ENCODE measurements around the gene HOXC9.
"Not testable (repeated sequence)": the region's sequence is repeated elsewhere in the genome, so short reads cannot be mapped to it uniquely, and the experiment has no call there.

HOXC9 gene

GRCh38 chr12:54030442-54030801 lies 30.5 kb downstream of the HOXC9 start:
- DNase-seq: no peak

- DNase-seq: no peak
These were observed 31.0 kb downstream of the HOXC9 start for GRCh38 chr12:54030889-54031471.

- DNase-seq: no peak
These were observed 31.5 kb downstream of the HOXC9 start for GRCh38 chr12:54031480-54031879.

GRCh38 chr12:54032086-54032619 lies 32.2 kb downstream of the HOXC9 start:
- no peak for DNase-seq

- peak; percentile 49 for DNase-seq
These were observed 32.7 kb downstream of the HOXC9 start, which contains the start of gene HOXC5 for GRCh38 chr12:54032627-54033100. Gene HOXC5, plus strand, starts transcription at chr12:54033050. Its CDS starts 73 bp downstream, at chr12:54033123.

GRCh38 chr12:54033106-54033979 lies 33.4 kb downstream of the HOXC9 start:
- DNase-seq: no peak

GRCh38 chr12:54033980-54034784 lies 34.2 kb downstream of the HOXC9 start:
- DNase-seq: no peak

- DNase-seq: no peak
These were observed 34.9 kb downstream of the HOXC9 start for GRCh38 chr12:54034785-54035310.

GRCh38 chr12:54035568-54036264 lies 35.8 kb downstream of the HOXC9 start:
- DNase-seq: no peak

GRCh38 chr12:54036620-54037359 lies 36.8 kb downstream of the HOXC9 start:
- DNase-seq: no peak

GRCh38 chr12:54037360-54038283 lies 37.7 kb downstream of the HOXC9 start:
- no peak for DNase-seq

- no peak for DNase-seq
These were observed 38.4 kb downstream of the HOXC9 start for GRCh38 chr12:54038284-54038870.

GRCh38 chr12:54038871-54039414 lies 39.0 kb downstream of the HOXC9 start:
- DNase-seq: no peak

GRCh38 chr12:54039417-54040147 lies 39.6 kb downstream of the HOXC9 start:
- DNase-seq: no peak

GRCh38 chr12:54040148-54040494 lies 40.2 kb downstream of the HOXC9 start:
- no peak for DNase-seq

- DNase-seq: no peak
These were observed 40.7 kb downstream of the HOXC9 start for GRCh38 chr12:54040648-54041047.

- DNase-seq: no peak
These were observed 41.2 kb downstream of the HOXC9 start for GRCh38 chr12:54041097-54041690.

- not testable (repeated sequence) for DNase-seq
These were observed 42.1 kb downstream of the HOXC9 start for GRCh38 chr12:54042033-54042432.

Data from CD4-positive, alpha-beta T cell treated with Interleukin-4 for 4 hours (primary cell).